ENCODE results near the gene DTNBP1. TPM values are rescaled to one million over a fixed set of nuclear protein-coding genes. Genes with fewer than 3 reads are reported as not detected.

The DTNBP1 gene
- total and polyA plus RNA-seq, 2 of the 8 experiments (the other 6 are each of a cell fraction or from before 2014, with no cell fraction given), result 13.5 to 22.1 TPM

- Histone ChIP-seq H3K4me1 (replicated peaks in 1 of 4; ENCODE audit: control insufficient read depth in 3 of 4, insufficient read depth in 4 of 4, low read length in 3 of 4) (no peaks in the 10 kb centered on the region), H3K27me3 (replicated peaks in 1 of 4; ENCODE audit: control insufficient read depth in 3 of 4, extremely low read depth in 1 of 4, insufficient read depth in 3 of 4, low read length in 3 of 4) (no peaks in the 10 kb centered on the region; a peak in 1 of 7 replicates), H4K8ac (ENCODE audit: extremely low read depth, insufficient read depth, low read length) (no peak overlapping the region), H3K14ac (ENCODE audit: insufficient read length) (no peak overlapping the region), H2BK20ac (ENCODE audit: low read length) (no peak overlapping the region), H2AK5ac (ENCODE audit: low read depth, low read length) (no peak overlapping the region), H2AFZ (ENCODE audit: low read length) (no peak overlapping the region), H3K9ac (replicated peaks in 1 of 4; ENCODE audit: extremely low read depth in 1 of 4, low read depth in 3 of 4, low read length in 3 of 4) (no peak overlapping the region), H2BK15ac (ENCODE audit: low read length) (no peak overlapping the region), H3K23me2 (ENCODE audit: low read depth, low read length) (no peaks in the 10 kb centered on the region), H3K27ac (ENCODE audit: low read depth, low read length) (no peak overlapping the region), H3K79me2 (ENCODE audit: control insufficient read depth in 1 of 2, insufficient read depth in 2 of 2, low read length in 2 of 2) (no peaks in the 10 kb centered on the region; a peak in 1 of 4 replicates), H3K4ac (replicated peaks; ENCODE audit: insufficient read length, low read depth, low read length) (no peak overlapping the region), H3K23ac (ENCODE audit: insufficient read length) (no peak overlapping the region), H4K91ac (replicated peaks; ENCODE audit: insufficient read length, low read length) (no peak overlapping the region), H2BK12ac (ENCODE audit: low read depth, low read length) (no peak overlapping the region), H2BK5ac (ENCODE audit: low read depth, low read length) (no peak overlapping the region), H4K5ac (ENCODE audit: insufficient read length, low read depth, low read length) (no peak overlapping the region), H3K18ac (ENCODE audit: extremely low read depth, low read length) (no peak overlapping the region), H3K4me3 (ENCODE audit: extremely low read depth in 1 of 4, insufficient read depth in 2 of 4, low read depth in 3 of 4, low read length in 4 of 4) (no peak overlapping the region), H3K9me3 (ENCODE audit: insufficient read depth in 2 of 2, low read depth in 1 of 2, low read length in 1 of 2) (no peaks in the 10 kb centered on the region), H3K56ac (replicated peaks; ENCODE audit: insufficient read length, low read depth, low read length) (no peak overlapping the region), H4K20me1 (replicated peaks in 1 of 2; ENCODE audit: control insufficient read depth in 1 of 2, insufficient read depth in 2 of 2, low read length in 2 of 2) (peaks cover 0 to 2% of the 10 kb centered on the region in 2 experiments), H3K79me1 (ENCODE audit: low read depth, low read length) (0 out of 2 replicates have a peak, but pooled peaks cover 3% of the 10 kb centered on the region), H2BK120ac (replicated peaks; ENCODE audit: low read depth, low read length) (no peak overlapping the region), H3K36me3 (ENCODE audit: control insufficient read depth in 2 of 4, insufficient read depth in 4 of 4, low read length in 3 of 4) (no peaks in the 10 kb centered on the region), H3K4me2 (ENCODE audit: insufficient read depth in 1 of 2, low read depth in 2 of 2, low read length in 2 of 2) (no peak overlapping the region)
- ChIA-PET CTCF (ENCODE audit: partially characterized antibody) (no interaction called here), POLR2A (ENCODE audit: partially characterized antibody) (no interaction called here)
- FAIRE-seq (no peak), DNase-seq (ENCODE audit: low read depth in 1 of 2, low spot score in 2 of 2) (no peak)
- TF ChIP-seq EGR1 (IDR thresholded peaks at IDR 0.05; ENCODE audit: borderline replicate concordance, low read depth, low read length) (no peak), NANOG (IDR thresholded peaks at IDR 0.05; ENCODE audit: insufficient read depth, low read depth, low read length, poor library complexity, severe bottlenecking) (no peak), TBP (IDR thresholded peaks at IDR 0.05; ENCODE audit: low read depth, low read length) (no peak), RXRA (IDR thresholded peaks at IDR 0.05; ENCODE audit: insufficient read depth, low read depth, low read length) (no peak), EP300 (IDR thresholded peaks at IDR 0.05; ENCODE audit: borderline replicate concordance in 1 of 2, low read depth in 2 of 2, low read length in 2 of 2) (no peak), SIN3A (conservative IDR thresholded peaks at IDR 0.05 in 1 of 2, IDR thresholded peaks at IDR 0.05 in 1 of 2; ENCODE audit: low read depth in 1 of 2, low read length in 2 of 2) (no peak), USF2 (IDR thresholded peaks at IDR 0.05; ENCODE audit: low read length) (no peak)
- WGBS, 2 experiments (ENCODE audit: extremely low coverage in 1 of 2, insufficient coverage in 1 of 2, insufficient read length in 1 of 2, insufficient replicate concordance in 2 of 2, low coverage in 1 of 2, low lambda C conversion rate in 2 of 2, missing lambda C conversion rate in 1 of 2), result 87% methylated on average over 1 of the region's 1 CpG; no CpG with 5 or more reads in 1 of the 2 experiments
These were observed 17.9 kb downstream of the DTNBP1 start for GRCh38 chr6:15644904-15645303.
